Left colon (tissue), 2 donors: ENCODE measurements around the gene DENND5A. TPM values are rescaled to one million over a fixed set of nuclear protein-coding genes. Genes with fewer than 3 reads are reported as not detected.
"Not testable (repeated sequence)": the region's sequence is repeated elsewhere in the genome, so short reads cannot be mapped to it uniquely, and the experiment has no call there.

Source experiments
- ATAC-seq: fragments of 200-7000 bp; cut with Tn5 transposase; one replicate; pipeline ENCODE4 v1.9.1; 2020; ENCODE audit warnings: mild to moderate bottlenecking, moderate library complexity
- DNase-seq, 2 donors: peaks; one replicate each; pipeline ENCODE4 v3.0.0-alpha.2; 2020
- intact Hi-C, 2 donors: fragments of 100-400 bp; cut with DNase I in 1 of 2; cut with micrococcal nuclease in 1 of 2; formaldehyde crosslinking; loops; one replicate each; pipeline versions ENCODE4 v1.11.2 to v1.14.0; 2022; cut with DNase I, micrococcal nuclease
- total RNA-seq, 2 donors: library from RNA; stranded (reverse); fragmentation: NEBNext Ultra II Directional; extraction: Animal tissue kit (Norgen Biotek cat#: 25700); gene quantifications; one replicate each; pipeline ENCODE4 v1.2.1, GENCODE V29; 2021
- donor health status: DM: no; HTN: no; CAD: no.
- donor health status: DM: yes; HTN: yes; CAD: no.

The DENND5A gene
- total RNA-seq, 2 donors from 2014 or later, result 8.0 to 17.7 TPM

- intact Hi-C loops, result no loop called here
- ATAC-seq, result no peak
These were observed 2.5 kb upstream of the DENND5A start for GRCh38 chr11:9267680-9268079.

DNA sequence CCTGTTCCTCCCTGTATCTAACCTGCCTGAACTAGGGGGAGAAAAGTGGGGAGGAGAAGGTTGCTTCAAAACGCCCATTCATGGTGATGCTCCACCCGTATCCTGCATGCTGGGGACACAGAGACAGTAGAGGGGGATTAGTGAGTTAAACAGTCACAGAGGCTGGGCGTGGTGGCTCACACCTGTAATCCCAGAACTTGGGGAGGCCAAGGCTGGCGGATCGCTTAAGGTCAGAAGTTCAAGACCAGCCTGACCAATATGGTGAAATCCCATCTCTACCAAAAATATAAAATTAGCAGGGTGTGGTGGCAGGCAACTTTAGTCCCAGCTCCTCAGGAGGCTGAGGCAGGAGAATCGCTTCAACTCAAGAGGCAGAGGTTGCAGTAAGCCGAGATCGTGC, 1.8 kb upstream of the DENND5A start:
- intact Hi-C loops, result no loop called here
- DNase-seq (no peak), ATAC-seq (no peak)

More at GRCh38 chr11:9267680-9268079, 2.5 kb upstream of the DENND5A start:
- DNase-seq, result no peak

DNA sequence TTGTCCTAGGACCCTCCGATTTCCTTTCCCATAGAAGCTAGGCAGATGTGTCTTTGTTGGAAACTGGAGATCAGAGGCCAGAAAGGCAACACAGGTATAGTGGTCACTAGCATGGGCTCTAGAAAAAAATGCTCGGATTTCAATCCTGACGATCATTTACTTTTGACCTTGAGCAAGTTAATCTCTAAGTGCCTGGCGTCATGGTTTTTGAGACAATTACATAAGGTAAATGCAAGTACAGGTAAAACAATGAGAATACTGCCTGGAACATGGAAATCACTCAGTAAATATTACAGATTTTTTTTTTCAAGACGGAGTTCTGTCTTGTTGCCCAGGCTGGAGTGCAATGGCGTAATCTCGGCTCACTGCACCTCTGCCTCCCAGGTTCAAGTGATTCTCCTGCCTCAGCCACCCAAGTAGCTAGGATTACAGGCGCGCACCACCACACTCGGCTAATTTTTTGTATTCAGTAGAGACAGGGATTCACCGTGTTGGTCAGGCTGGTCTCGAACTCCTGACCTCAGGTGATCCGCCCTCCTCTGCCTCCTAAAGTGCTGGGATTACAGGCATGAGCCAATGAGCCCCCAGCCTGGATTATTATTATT, 1.1 kb upstream of the DENND5A start:
- DNase-seq, result no peak
- intact Hi-C loops, result no loop called here
- no peak for ATAC-seq

GRCh38 chr11:9264316-9265210, 587 bp downstream of the DENND5A start:
- intact Hi-C loops, result no loop called here
- peak; percentile 57 for ATAC-seq

GRCh38 chr11:9263840-9264315, 1.3 kb downstream of the DENND5A start:
- no peak for ATAC-seq

More at GRCh38 chr11:9264316-9265210, 587 bp downstream of the DENND5A start:
- DNase-seq, result peak; percentile 42 to 50

DNA sequence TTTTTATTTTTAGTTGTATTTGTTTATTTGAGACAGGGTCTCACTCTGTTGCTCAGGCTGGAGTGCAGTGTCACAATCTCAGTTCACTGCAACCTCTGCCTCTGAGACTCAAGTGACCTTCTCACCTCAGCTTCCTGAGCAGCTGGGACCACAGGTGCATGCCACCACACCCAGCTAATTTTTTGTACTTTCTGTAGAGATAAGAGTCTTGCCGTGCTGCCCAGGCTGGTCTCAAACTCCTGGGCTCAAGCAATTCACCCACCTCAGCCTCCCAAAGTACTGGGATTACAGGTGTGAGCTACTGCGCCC, 4.4 kb downstream of the DENND5A start:
- intact Hi-C loops, DNase-seq, ATAC-seq: not testable (repeated sequence)

More at GRCh38 chr11:9263840-9264315, 1.3 kb downstream of the DENND5A start:
- intact Hi-C loops, result no loop called here
- DNase-seq, result no peak

DNA sequence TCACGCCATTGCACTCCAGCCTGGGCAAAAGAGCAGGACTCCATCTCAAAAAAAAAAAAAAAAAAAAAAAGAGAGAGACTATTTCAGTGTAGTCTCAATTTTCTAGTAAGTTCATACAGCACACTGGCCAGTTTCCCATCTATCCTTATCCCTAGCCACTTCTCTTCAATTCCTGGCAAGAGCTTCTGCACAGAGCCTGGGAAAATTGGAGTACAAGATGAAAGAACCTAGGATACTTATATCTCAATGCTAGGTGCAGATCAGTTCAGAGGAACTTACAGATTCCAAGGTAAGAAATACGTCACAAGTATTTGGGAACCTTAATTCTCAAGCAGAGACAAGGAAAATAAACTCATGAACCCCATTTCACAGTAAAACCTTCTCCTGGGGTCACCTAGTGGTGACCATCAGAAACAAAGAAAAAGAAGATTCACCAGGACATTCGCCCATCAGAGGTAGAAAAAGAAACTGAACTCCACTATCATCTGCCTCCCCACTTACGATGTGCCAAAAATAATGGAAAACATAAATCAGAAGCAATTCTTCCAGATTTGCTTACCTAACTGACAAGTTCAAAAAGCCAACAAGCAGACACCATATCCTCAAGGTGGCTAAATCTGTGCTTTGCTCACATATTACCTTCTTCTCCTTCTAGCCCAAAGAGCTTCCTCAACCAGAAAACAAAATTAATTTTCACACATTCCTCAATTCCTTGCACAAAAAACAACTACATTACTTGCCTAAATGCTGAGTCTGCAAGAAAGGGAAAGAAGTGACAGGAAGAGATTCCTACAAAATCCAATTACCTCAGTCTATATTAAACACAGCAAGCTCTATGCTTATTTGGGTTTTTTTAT, 4.9 kb downstream of the DENND5A start:
- no peak for DNase-seq
- intact Hi-C loops, result no loop called here

GRCh38 chr11:9258279-9258678, 6.9 kb downstream of the DENND5A start:
- ATAC-seq, intact Hi-C loops, DNase-seq: not testable (repeated sequence)

More for the DNA sequence above, 4.9 kb downstream of the DENND5A start:
- ATAC-seq, result no peak

DNA sequence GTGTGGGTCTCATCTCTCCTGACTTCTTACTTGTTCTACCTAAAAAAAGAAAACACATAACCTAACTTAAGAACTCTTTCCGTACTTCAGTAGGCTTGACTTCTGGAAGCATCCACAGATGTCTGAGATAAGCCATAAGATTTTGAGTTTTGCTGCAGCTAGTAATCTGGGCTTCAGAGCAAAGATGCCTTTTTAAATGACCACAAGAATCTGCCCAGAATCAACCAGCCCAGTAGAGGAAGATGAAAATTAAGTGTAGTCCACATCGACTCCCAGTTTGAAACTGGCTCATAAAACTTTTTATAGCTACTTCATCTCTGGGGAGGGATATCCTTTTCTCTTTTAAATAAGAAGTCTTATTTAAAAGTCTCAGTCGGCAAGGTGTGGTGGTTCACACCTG, 10.7 kb downstream of the DENND5A start:
- no peak for DNase-seq
- no peak for ATAC-seq
- intact Hi-C loops, result no loop called here

- ATAC-seq (no peak), DNase-seq (no peak)
- intact Hi-C loops, result no loop called here
These were observed 12.1 kb downstream of the DENND5A start for GRCh38 chr11:9253086-9253485.

DNA sequence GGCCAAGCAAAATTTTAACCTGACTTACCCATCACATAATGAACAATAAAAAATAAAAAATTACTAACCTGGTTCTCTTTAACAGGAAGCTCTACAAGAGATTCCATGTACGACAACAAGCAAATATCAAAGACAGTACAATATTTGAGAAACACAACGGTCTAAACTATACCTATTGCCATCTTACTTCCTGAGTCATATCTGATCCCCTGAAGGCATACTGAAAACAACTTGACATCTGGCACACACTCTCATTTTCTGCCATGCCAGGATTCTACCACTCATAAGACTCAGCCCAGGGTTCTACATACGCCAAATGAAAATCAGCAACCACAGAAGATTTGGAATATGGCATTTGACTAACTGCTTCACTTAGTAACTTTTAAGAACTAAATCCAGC, 13.8 kb downstream of the DENND5A start:
- no peak for ATAC-seq
- no peak for DNase-seq
- intact Hi-C loops, result no loop called here

DNA sequence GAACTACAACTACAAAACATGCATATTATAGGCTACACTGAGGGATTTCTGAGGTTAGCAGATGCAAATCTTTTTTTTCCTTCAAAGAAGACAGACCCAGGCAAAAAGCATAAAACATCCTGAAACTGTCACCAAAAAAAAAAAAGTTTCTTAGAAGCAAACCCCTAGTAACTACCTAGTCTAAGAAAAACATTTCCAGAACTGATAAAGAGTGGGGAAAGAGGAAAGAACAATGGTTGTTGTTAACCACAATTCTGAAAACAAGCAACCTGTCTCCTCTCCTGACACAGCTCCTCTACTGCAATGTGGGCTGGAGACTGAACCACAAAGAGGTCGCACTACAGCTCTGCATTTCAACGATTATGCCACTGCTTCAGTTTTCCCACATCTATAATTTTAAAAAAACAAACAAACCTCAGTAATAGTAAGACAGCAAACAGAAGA, 15.0 kb downstream of the DENND5A start:
- DNase-seq (no peak), ATAC-seq (no peak)
- intact Hi-C loops, result no loop called here

GRCh38 chr11:9249252-9249651, 15.9 kb downstream of the DENND5A start:
- intact Hi-C loops, result no loop called here
- ATAC-seq, result no peak
- no peak for DNase-seq

DNA sequence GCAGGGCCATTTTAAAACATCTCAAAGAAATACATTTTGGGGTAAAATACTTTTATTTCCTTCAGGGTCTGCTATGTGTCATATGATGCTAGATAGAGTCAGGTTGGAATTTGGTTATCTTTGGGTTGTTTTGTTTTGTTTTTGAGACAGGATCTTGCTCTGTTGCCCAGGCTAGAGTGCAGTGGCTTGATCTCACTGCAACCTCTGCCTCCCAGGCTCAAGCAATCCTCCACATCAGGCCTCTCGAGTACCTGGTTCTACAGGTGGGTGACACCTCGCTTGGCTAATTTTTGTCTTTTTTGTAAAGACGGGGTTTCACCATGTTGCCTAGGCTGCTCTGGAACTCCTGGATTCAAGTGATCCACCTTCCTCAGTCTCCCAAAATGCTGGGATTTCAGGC, 17.3 kb downstream of the DENND5A start:
- ATAC-seq (no peak), DNase-seq (no peak)
- intact Hi-C loops, result no loop called here

- DNase-seq, intact Hi-C loops, ATAC-seq: not testable (repeated sequence)
These were observed 28.9 kb downstream of the DENND5A start for GRCh38 chr11:9236242-9236641.

DNA sequence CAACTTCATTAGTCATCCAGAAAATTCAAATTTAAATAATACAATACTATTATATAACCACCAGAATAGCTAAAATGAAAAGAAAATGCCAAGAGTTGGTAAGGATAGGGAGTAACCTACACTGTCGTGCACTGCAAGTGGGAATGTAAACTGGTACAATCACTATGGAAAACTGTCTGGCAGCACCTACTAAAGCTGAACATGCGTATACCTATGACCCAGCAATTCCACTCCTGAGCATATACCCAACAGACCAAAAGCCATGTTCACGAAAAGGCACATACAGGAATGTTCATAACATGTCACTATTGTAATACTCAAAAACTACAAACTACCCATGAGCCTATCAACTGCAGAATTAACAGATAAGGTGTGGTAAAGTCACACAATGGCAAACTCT, 32.7 kb downstream of the DENND5A start:
- DNase-seq (no peak), ATAC-seq (no peak)
- intact Hi-C loops, result no loop called here

GRCh38 chr11:9231848-9232177, 33.3 kb downstream of the DENND5A start:
- ATAC-seq (no peak), DNase-seq (no peak)
- intact Hi-C loops, result no loop called here

GRCh38 chr11:9230296-9230695, 34.9 kb downstream of the DENND5A start:
- ATAC-seq (no peak), DNase-seq (no peak)
- intact Hi-C loops, result no loop called here

GRCh38 chr11:9228091-9228490, 37.1 kb downstream of the DENND5A start:
- DNase-seq, result no peak
- ATAC-seq, result no peak
- intact Hi-C loops, result no loop called here
